IPS-NIHi7 (cell line): ENCODE data around the gene LRRTM3.

Experiments
- DNase-seq: peaks from one replicate; pipeline ENCODE4 v3.0.0; 2012; ENCODE audit warnings: mixed read lengths; ENCODE audit errors: extremely low spot score

The LRRTM3 gene

DNA sequence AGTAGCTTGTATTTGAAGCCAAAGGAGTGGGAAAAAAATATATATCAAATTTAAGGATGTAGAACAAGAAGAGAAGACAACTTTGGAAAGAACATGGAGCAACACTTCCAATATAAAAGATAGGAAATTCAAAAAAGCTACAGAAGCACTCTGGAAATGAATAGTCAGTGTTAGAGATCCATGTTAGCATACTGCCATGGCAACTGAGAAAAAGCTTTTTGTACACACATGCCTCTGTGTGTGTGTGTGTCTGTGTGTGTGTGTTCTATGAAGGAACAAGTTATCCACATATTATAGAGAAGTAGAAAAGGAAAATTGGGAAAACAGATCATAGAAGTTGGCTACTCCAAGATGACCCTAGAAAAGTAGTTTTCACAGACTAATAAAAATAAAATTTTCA lies 96.3 kb downstream of the LRRTM3 start:
- DNase-seq: no peak

DNA sequence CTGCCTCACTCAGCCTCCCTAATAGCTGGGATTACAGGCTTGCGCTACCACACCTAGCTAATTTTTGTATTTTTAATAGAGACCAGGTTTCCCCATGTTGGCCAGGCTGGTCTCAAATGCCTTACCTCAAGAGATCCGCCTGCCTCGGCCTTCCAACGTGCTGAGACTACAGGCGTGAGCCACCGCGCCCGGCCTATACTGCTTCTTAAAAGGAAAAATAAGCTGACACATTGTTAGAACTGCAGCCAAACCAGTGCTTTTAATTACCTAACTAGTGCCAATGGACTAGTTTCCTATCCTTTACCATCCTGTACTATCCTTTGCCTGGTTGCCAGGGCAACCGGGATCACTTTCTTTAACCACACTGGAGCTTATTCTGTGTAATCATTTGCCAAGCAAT lies 108.0 kb downstream of the LRRTM3 start:
- no peak for DNase-seq

DNA sequence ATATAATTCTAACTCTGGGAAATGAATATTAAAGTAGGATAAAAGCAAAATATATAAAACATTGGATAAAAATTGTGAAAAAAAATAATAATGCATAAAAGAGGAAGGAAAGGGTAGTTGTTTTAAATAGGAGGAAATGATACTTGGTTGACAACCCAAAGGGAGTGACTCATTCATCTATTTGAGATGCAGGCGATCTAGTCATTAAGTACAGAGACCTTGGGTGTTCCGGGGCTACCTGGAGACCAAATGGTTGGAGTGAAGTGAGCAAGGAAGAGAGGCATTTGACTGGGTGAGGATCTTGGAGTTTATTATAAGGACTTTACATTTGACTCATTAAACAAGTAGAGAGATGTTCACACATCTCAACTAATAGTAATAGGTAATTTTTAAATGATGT lies 111.0 kb downstream of the LRRTM3 start:
- no peak for DNase-seq

DNA sequence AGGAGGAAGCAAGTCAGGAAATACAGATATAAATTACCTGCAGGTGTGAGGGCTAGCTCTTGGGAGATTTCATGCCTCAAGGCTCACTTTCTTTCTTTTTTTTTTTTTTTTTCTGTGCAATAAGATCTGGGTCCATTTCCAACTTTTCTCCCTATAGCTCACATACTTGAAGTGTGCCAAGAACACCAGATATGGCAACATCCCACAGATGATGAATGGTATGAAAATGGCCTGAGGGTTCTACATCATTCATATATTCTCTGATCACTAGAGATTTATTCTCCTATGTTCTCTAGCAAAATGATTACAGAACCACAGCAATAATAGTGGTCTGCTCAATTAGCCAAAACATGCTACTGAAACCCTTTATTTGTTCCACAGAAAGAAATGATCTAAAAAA lies 117.2 kb downstream of the LRRTM3 start:
- no peak for DNase-seq

DNA sequence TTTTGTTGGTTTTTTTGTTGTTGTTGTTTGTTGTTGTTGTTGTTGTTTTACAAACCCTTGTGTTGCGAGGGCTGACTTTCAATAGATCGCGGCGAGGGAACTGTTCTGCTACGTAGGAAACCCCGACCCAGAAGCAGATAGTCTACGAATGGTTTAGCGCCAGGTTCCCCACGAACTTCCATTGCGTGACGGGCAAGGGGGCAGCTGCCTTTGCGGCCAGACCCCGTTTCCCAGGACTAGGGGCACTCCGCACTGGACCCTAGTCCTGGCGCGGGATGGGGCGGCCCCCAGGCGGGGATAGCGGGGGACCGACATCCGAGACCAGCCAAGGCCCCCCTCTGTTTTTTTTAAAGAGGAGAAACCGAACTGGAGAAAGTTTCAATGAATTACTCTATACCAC lies 119.6 kb downstream of the LRRTM3 start:
- no peak for DNase-seq

DNA sequence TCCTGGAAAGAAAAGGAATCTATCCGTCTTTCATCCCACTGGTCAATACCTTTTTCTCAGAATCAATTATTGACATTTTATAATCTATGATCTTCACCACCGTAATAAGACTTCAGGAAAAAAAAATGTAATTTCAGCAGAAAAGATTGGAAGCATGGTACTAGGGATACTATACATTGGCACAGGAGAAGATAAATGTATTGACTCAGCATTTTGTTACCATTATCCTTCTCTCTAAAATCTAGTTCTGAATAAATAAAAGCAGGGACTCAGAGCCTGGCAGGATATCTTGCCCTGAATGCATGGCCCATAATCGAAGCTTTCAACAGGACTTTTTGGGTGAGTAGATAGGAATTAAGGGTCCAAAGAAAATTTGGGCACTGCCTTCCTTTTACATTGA lies 120.7 kb downstream of the LRRTM3 start:
- DNase-seq: no peak

DNA sequence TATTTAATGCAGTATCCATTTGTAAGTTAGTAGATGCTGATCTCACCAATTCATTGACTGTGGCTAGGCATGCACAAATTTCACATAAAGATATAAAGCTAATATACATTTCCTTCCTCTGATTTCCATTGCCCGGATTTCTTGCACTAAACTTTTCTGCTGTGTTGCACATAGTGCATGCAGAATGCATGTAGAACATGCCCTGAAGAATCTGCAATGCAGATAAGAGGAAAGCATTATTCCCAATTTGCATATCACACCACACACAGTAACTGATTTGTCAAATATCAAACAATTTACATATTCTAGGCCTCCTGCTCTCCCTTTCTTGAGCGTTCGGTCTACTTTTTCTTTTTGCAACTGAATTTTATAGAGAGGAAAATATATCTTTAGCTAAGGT lies 124.2 kb downstream of the LRRTM3 start:
- DNase-seq: no peak

DNA sequence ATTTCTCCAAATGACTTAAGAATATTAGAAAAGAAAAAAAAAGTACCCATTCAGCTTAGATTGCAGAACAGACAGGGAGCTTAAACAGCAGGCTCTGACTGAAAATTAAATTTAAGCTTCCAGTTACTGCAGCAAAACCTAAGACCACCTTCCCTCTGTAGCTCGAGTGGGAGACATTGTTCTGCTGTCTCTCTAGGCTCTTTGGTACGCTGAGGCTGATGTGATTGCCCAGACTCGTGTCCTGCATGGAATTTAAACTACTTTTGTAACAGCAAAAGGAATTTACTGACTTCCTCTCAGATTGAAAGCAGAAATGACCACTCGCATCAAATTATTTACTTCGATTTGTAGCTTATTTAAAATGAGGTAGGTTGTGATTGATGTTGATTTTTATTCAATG lies 124.6 kb downstream of the LRRTM3 start:
- no peak for DNase-seq

DNA sequence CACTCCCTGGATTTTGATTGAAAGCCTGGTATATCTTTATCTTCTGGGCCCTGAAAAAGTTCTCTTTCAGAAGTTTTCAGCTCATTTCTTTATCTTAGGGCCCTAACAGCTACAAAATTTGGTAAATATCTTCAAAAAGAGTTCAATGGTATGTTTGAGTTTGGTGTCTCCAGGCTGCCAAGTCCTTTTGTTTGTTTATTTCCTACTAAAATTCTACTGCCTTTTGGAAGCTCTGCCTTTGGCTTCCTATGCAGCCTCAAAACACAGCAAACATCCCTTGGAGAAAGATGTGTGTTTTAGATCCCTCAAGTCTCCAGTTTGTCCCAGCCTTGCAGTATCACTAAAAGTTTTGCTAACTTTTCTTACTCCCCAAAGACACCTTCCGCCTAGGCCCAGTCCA lies 146.8 kb downstream of the LRRTM3 start:
- DNase-seq: no peak

DNA sequence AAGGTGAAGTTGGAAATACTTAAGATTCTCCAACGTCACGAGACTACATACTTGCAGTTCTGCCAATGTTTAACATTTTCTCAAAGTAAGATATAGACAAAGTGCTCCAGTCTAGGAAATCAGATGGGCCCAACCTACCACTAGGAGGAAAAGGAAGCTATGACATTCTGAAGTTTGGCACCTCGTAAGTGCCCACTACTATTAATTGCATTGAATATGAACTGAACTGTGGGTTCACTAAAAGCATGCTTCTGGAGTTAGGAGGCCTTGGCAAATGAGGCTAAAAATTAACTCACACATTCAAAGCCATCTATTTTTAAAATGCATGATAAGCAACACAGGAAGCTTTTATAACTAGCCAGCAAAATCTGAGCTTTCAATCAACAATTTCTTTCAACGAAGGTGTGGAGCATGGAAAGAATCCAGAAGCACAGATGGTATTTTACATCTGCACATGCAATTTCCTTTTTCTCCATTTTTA lies 149.7 kb downstream of the LRRTM3 start:
- DNase-seq: no peak

DNA sequence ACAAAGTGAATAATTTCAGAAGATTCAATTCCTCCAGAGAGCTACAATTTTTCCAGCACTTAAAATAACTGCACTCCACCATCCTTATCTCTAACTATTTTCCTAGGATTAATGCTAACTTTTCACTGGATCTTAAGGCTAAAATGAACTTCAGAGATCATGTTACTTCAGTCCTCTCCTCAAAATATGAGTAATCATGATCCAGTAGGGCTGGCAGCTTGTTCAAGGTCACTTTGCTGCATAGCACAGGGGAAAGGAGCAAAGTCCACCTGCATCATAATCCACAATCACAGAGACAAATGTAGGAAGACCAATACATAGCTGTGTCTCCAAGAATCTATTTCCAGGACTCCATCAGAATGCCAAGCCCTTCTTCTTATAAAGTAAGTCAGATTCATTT lies 150.3 kb downstream of the LRRTM3 start:
- DNase-seq: no peak

DNA sequence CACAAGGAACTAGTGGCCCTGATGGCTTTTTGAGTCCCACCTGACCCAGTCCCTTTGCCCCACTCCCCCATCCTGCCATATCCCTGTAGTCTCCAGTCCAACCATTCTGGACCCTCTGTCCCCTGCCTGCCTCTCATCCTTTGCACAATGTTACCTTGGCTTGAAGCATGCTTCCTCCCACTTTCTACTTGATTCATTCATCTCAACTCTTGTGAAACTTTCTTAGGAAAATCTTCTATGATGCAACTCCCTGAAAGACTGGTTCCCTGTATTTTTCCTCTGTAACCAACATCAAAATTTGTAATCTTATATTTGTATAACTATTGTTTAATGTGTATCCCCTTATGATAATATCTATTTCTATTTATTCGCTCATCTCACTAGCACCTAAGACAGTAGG lies 151.5 kb downstream of the LRRTM3 start:
- no peak for DNase-seq

DNA sequence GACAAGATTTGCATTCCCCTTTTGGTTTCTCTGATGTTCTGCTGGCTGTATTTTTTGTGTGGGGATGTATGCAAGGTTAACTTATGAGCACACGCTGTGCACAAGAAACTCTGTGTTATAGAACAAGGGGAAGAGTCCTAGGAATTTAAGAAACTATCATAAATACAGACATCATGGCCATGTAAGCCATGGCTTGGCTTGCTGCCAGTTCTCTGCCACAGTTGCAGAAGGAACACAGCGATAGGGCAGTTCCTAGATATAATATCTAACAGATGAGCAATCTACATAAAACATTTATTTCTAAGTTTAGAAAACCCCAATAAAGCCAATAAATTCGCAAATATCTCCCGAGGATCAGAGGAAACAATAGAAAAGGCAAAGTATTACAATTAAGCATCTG lies 153.3 kb downstream of the LRRTM3 start:
- no peak for DNase-seq

DNA sequence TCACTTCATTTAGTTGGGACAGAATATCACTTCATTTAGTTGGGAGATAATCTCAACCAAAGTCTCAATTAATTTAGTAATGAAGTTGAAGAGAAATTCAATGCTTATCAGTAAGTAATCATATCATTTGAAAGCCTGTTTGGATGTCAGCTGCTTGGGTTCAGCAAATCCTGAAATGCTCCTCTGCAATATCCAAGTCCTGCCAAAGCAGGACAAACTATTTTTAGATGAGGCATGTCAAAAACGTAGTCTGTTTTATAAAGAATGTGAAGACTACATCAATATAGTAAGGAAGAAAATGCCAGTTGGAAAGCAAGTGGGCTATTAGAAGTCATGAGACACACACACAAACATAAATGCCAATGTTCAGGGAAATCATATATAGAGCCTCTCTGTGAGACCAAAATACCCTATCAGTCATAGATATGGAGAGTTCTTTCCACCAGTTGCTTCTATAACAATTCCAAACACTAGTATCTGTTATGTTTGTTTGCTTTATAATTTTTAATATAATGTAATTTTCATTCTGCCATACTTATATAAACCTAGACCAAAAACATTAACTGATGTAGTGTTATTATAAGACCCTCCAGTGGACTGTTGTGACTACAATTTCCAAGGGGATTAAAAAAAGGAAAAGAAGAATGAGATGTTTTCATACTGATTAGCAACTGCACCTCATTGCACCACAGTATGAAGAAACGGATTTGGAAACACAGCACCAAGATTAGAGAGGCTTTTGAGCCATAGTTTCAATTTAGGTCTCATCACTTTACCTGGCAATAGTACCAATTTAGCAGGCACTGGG lies 160.7 kb downstream of the LRRTM3 start:
- DNase-seq: no peak

DNA sequence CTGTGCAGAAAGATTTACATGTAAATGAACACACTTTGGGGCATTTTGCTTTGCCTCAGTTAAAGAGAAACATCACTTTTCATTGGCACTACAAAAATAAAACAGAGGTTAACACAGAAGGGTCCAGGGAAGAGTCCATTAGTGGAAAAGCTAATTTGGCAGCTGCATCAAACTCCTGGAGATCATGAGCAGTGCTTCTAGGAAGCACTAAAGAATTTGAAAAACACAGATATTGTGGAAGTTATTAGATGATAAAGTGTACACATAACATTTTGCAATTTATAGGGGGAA lies 161.2 kb downstream of the LRRTM3 start:
- no peak for DNase-seq

DNA sequence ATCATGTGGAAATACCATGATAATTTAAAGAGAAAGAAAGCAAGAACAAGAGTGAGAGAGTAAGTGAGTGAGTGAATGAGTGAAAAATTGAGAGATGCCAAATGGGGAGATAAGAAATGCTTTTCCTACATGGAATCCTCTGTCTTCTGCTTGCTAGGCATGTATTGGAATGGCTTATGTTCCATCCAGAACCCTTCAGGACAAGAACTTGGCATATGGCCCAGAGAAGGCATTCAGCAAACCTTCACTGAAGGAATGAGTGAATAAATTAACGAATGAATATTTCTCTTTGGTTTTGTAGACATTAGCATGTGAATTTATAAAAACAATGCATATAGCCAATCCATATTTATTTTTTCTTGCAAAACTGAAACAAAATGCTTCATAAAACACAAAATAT lies 162.2 kb downstream of the LRRTM3 start:
- DNase-seq: no peak

DNA sequence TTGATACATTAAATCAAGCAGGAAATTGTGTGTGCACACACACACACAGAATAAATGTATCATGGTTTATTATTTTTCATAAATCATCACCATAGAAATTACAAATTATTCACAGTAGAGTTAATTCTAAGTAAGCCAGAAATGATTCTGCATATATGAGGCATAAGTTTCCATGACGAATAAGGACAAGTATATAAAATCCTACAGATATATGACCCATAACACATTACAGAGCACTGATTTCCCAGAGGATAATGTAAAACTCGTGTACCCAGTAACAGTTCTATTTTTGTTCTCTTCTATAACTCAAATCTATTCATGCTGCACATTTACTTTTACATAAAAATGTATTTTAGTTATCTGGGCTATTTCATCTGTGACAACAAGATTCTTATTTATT lies 169.7 kb downstream of the LRRTM3 start:
- DNase-seq: no peak

DNA sequence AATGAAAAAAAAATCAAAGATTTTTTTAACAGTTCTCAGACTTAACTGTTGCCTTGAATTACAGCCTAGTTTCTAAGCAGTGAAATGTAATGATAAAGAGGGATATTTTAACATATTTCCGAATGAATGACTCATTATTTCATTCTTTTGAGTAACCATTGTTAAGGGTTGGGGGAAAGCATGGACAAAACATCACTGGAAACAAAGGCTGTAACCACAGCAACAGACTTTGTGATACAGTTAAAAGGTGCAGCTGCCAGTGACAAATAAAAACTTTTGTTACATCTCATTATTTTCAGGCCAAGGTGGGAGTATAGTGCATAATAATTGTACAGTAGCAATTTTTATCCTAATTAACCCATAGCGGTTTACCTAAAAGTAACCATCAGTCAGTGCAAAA lies 172.6 kb downstream of the LRRTM3 start:
- no peak for DNase-seq

DNA sequence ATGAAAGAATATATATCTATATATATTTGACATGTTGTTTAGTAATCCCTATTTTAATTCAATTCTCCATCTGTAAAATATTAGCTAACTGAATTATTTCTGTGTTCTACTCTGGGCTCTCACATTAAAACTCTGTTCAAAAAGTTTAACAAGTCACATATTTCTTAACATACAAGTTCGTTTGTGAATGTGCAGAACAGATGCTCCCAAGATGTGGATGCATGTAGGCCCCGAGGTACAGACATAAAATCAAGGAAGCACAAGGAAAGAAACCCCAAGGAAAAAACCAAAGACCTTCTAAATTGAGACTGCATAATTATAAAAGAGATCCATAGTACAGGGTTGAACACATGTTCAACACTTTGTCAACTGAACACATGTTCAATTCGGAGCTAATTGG lies 175.1 kb downstream of the LRRTM3 start:
- no peak for DNase-seq

DNA sequence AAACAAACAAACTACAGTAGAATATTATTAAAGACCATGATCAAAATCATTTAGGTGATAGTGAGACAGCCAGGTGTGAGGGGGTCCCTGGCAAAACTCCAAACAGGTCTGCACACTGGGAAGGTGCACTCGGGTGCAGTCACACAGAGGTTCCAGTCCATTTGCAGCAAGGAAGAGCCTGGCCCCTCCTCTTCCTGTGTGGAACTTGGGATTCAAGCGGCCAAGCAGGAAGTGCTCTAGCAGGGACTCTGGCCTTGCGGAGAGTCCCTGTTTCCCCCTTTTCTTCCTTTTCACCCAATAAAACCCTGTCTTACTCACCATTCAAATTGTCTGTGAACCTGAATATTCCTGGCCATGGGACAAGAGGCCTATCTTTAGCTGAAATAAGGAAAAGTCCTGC lies 181.8 kb downstream of the LRRTM3 start:
- DNase-seq: no peak

DNA sequence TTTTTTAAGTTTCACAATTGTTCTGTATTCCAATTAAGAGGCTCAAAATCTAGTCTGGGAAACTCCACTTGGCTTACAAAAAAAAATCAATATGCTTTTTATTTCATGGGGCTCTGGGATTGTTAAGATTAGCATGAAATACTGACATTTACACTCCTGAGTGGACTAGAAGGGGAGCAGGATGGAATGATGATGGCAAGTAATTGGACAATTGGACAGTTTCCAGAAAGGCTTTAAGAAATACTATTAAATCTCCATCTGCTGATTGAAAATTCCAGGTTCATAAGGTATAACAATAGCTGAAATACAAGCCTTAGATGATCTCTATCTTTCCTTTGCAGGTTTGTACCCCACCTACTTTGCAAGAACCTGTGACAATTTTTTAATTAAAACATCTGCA lies 184.4 kb downstream of the LRRTM3 start:
- DNase-seq: no peak

DNA sequence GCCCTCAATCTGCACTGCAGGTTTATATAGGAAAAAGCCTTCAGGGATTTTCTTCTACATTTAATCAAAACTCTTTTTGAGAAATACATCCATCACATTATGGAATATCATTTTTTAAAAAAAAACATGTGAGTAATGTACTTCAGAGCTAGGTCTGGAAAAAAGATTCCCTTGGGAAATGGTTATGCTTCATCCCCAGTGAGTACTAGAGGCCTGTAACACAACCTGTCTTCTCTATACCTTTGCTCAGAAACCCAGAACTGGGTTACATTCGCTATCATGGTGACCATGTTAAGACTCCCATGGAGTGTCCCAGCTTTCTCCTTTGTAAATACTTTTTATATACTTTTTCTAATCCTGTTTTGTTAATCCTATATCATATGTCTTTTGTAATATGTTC lies 186.9 kb downstream of the LRRTM3 start:
- DNase-seq: no peak

DNA sequence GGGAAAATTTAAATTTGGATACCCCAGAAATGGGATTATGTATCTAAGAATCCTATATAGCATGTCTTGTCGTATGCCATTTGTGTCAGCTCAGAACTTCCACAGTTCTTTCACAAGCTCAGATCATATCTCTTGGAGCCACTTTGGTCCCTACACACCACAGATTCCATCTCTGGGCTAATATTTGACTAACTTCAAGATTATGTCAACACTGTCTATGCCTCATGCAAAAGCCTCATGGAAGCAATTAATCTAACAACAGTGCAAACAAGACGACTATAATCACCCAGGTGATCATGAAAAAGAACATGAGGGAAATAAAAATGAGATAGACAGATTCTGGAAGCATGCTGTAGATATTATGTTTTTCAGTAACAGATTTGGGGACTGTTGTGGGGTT lies 189.1 kb downstream of the LRRTM3 start:
- DNase-seq: no peak

DNA sequence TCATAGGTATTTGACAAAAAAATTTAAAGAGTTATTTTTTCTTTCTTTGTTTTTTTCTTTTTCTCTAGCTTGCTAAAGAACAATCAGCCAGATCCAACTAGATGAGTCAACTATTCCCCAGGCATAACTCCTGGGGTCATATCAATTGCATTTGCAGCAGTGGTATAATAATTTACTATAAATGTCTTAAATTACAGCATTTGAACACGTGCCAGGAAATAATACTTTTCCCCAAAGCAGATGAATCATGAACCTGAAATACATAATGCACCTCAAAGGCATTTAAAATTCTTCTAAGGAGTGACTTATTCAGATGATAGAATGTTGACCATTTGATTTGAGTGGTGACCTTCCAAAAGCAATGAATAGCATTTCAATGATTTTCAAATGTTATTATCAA lies 190.1 kb downstream of the LRRTM3 start:
- no peak for DNase-seq
